NT2/D1 (cell line): Measurements from ENCODE around the gene TMEM253.

Source experiments
- YY1 ChIP-seq: IDR thresholded peaks from 2 replicates; pipeline ENCODE4 v1.6.1; 2011; ENCODE audit not compliant: insufficient read length, insufficient read depth
- ZNF274 ChIP-seq: IDR thresholded peaks from 2 replicates; pipeline ENCODE4 v1.6.1; 2011; ENCODE audit warnings: mild to moderate bottlenecking, low read depth, low read length

- TF ChIP-seq YY1 (no peak), ZNF274 (no peak)
Observed at GRCh38 chr14:21058903-21059302, 42.0 kb upstream of the TMEM253 start.
